Left renal cortex interstitium (tissue), 4 donors: ENCODE measurements around the gene DDX49. TPM values are rescaled to one million over a fixed set of nuclear protein-coding genes. Genes with fewer than 3 reads are reported as not detected.

Experiments
- DNase-seq, 4 donors: peaks; one replicate each; pipeline ENCODE4 v3.0.0-alpha.2; 2013; ENCODE audit warnings: low read depth in 4 of 4, low spot score in 2 of 4, missing footprints in 1 of 4
- polyA plus RNA-seq, 4 donors: library from polyadenylated mRNA; unstranded; fragments of 120-200 nt; gene quantifications; one replicate each; pipeline ENCODE4 v1.2.1, GENCODE V29; 2013; ENCODE audit not compliant: insufficient read length in 4 of 4

The DDX49 gene
- polyA plus RNA-seq, 4 donors, result 43.2 to 60.9 (median 51.9) TPM

GRCh38 chr19:18966307-18966706, 46.8 kb downstream of the DDX49 start:
- no peak for DNase-seq

GRCh38 chr19:18967358-18968146, 48.0 kb downstream of the DDX49 start:
- DNase-seq, result peak in 1 of 4 donors; percentile 62

- no peak for DNase-seq
These were observed 50.6 kb downstream of the DDX49 start for GRCh38 chr19:18969931-18970659.

- DNase-seq, result no peak
These were observed 52.8 kb downstream of the DDX49 start for GRCh38 chr19:18972301-18972811.

GRCh38 chr19:18972851-18973250, 53.3 kb downstream of the DDX49 start:
- DNase-seq, result no peak

GRCh38 chr19:18975011-18975410, 55.5 kb downstream of the DDX49 start:
- no peak for DNase-seq

GRCh38 chr19:18975869-18976268, 56.4 kb downstream of the DDX49 start:
- DNase-seq, result no peak

Other genes starting within 250 kb of the DDX49 start
- gene CRTC1, start 236.0 kb upstream of the DDX49 start, polyA plus RNA-seq, result 10 to 100 TPM; 12.2 to 32.4 (median 21.6) TPM
- under 1 TPM in 3 of 4 donors, not detected in 1; 0.11 to 0.39 (median 0.35) TPM for gene COMP, start 128.4 kb upstream of the DDX49 start, polyA plus RNA-seq
- 10 to 100 TPM; 44.6 to 70.4 (median 62.0) TPM for gene UPF1, start 87.8 kb upstream of the DDX49 start, polyA plus RNA-seq
- 1 to 10 TPM; 4.8 to 8.1 (median 6.7) TPM for gene CERS1, start 23.6 kb upstream of the DDX49 start, polyA plus RNA-seq
- gene COPE, start 328 bp upstream of the DDX49 start, polyA plus RNA-seq, result 100 to 1,000 TPM in 3 of 4 donors, 10 to 100 TPM in 1; 97.5 to 153 (median 119) TPM
- gene HOMER3, start 21.5 kb downstream of the DDX49 start, polyA plus RNA-seq, result 10 to 100 TPM; 49.3 to 82.4 (median 70.7) TPM
- 100 to 1,000 TPM in 2 of 4 donors, 10 to 100 TPM in 2; 69.9 to 147 (median 98.6) TPM for gene SUGP2, start 113.8 kb downstream of the DDX49 start, polyA plus RNA-seq
- 10 to 100 TPM; 31.8 to 37.1 (median 34.7) TPM for gene ARMC6, start 113.9 kb downstream of the DDX49 start, polyA plus RNA-seq
- gene SLC25A42, start 144.3 kb downstream of the DDX49 start, polyA plus RNA-seq, result 10 to 100 TPM; 16.6 to 27.8 (median 18.8) TPM
- 10 to 100 TPM; 25.5 to 46.2 (median 36.3) TPM for gene TMEM161A, start 218.8 kb downstream of the DDX49 start, polyA plus RNA-seq